Mesendoderm (in vitro differentiated cells): ENCODE measurements around the gene TTLL10.

ENCODE experiments used
- DNase-seq: peaks from one replicate; pipeline ENCODE4 v3.0.0; 2013
- H2AK5ac ChIP-seq: 2 replicates; pipeline ENCODE4 v1.6.1; 2013; ENCODE audit warnings: low read length, inconsistent platforms
- H2BK120ac ChIP-seq: 2 replicates; pipeline ENCODE4 v1.6.1; 2013; ENCODE audit warnings: low read depth, mild to moderate bottlenecking, low read length, moderate library complexity, mixed read lengths
- H2BK15ac ChIP-seq: replicated peaks from 2 replicates; pipeline ENCODE4 v1.6.1; 2013; ENCODE audit warnings: low read depth, mild to moderate bottlenecking, moderate library complexity
- H2BK5ac ChIP-seq: 2 replicates; pipeline ENCODE4 v1.6.1; 2013; ENCODE audit warnings: low read length, inconsistent platforms
- H3K18ac ChIP-seq: 2 replicates; pipeline ENCODE4 v1.6.1; 2013; ENCODE audit warnings: mild to moderate bottlenecking, low read length, mixed read lengths
- H3K23ac ChIP-seq: one replicate; pipeline ENCODE4 v1.6.1; 2013; ENCODE audit warnings: low read length
- H3K27ac ChIP-seq: 2 replicates; pipeline ENCODE4 v1.5.1; 2013; ENCODE audit warnings: low read depth, mild to moderate bottlenecking, inconsistent platforms, low read length, moderate library complexity
- H3K27me3 ChIP-seq: 2 replicates; pipeline ENCODE4 v1.6.1; 2013; ENCODE audit warnings: low read length, control low read depth, mild to moderate bottlenecking, inconsistent platforms; ENCODE audit not compliant: insufficient read depth, poor library complexity
- H3K36me3 ChIP-seq: 2 replicates; pipeline ENCODE4 v1.6.1; 2013; ENCODE audit warnings: low read length, inconsistent platforms; ENCODE audit not compliant: control insufficient read depth, insufficient read depth
- H3K4ac ChIP-seq: one replicate; pipeline ENCODE4 v1.6.1; 2013; ENCODE audit warnings: low read depth, mild to moderate bottlenecking, low read length, moderate library complexity
- H3K4me1 ChIP-seq: 2 replicates; pipeline ENCODE4 v1.6.1; 2013; ENCODE audit warnings: low read depth, low read length, inconsistent platforms; ENCODE audit not compliant: control insufficient read depth
- H3K4me2 ChIP-seq: 2 replicates; pipeline ENCODE4 v1.6.1; 2013; ENCODE audit warnings: low read length
- H3K4me3 ChIP-seq: 2 replicates; pipeline ENCODE4 v1.5.1; 2013; ENCODE audit warnings: mild to moderate bottlenecking, low read length
- H3K56ac ChIP-seq: one replicate; pipeline ENCODE4 v1.6.1; 2013; ENCODE audit warnings: low read length
- H3K79me1 ChIP-seq: 2 replicates; pipeline ENCODE4 v1.6.1; 2013; ENCODE audit warnings: low read length, inconsistent platforms
- H3K79me2 ChIP-seq: 2 replicates; pipeline ENCODE4 v1.6.1; 2013; ENCODE audit warnings: mild to moderate bottlenecking, low read length; ENCODE audit not compliant: control insufficient read depth, insufficient read depth
- H3K9ac ChIP-seq: 2 replicates; pipeline ENCODE4 v1.6.1; 2013; ENCODE audit warnings: low read length, inconsistent platforms
- H4K5ac ChIP-seq: one replicate; pipeline ENCODE4 v1.6.1; 2013; ENCODE audit warnings: low read length
- H4K8ac ChIP-seq: one replicate; pipeline ENCODE4 v1.6.1; 2013; ENCODE audit warnings: low read depth, mild to moderate bottlenecking, control low read depth, low read length, moderate library complexity
- WGBS: extraction: QIAGEN DNeasy Blood & Tissue Kit; methylation state at CpG from one replicate; pipeline ENCODE4 v1.1.7; 2013; ENCODE audit warnings: low lambda C conversion rate, missing lambda C conversion rate; ENCODE audit not compliant: insufficient coverage; ENCODE audit errors: extremely low coverage; 5-methylcytosine and 5-hydroxymethylcytosine counted together

Gene TTLL10

DNA sequence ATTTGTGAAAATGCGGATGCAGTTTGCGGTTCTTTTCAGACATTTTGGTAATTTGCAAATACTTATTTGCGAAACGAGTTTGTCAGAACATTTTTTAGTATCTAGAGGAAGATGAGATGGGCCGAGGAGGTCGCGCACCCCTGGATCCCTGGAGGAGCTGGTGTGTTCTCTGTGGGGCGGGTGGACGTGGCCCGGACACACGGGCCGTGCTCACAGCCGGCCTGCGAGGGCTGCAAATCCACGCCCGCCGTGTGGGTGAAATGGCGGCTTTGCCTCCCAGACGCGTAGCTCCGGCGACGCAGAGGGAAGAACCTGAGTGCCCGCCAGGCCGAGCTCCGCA lies 9.3 kb upstream of the TTLL10 start:
- no peak overlapping the region for H2BK15ac ChIP-seq
- H2AK5ac ChIP-seq: no peak overlapping the region
- H3K4me3 ChIP-seq: no peak overlapping the region
- H3K56ac ChIP-seq: peak overlapping the region; percentile 86
- H3K79me1 ChIP-seq: no peaks in the 10 kb centered on the region
- H3K9ac ChIP-seq: peak overlapping the region; percentile 53
- H3K23ac ChIP-seq: peak overlapping the region; percentile 80
- H3K79me2 ChIP-seq: no peaks in the 10 kb centered on the region
- H4K5ac ChIP-seq: no peak overlapping the region
- no peak overlapping the region for H2BK5ac ChIP-seq
- H3K4ac ChIP-seq: no peak overlapping the region
- H3K4me2 ChIP-seq: no peak overlapping the region
- peak overlapping the region; percentile 24 for H3K18ac ChIP-seq
- no peak overlapping the region for H4K8ac ChIP-seq
- no peaks in the 10 kb centered on the region for H3K27me3 ChIP-seq
- no peak for DNase-seq
- no peak overlapping the region for H3K27ac ChIP-seq
- H3K36me3 ChIP-seq: no peaks in the 10 kb centered on the region
- no peak overlapping the region for H2BK120ac ChIP-seq
- no CpG with 5 or more reads among the region's 26 CpGs for WGBS
- H3K4me1 ChIP-seq: peaks cover 4% of the 10 kb centered on the region

DNA sequence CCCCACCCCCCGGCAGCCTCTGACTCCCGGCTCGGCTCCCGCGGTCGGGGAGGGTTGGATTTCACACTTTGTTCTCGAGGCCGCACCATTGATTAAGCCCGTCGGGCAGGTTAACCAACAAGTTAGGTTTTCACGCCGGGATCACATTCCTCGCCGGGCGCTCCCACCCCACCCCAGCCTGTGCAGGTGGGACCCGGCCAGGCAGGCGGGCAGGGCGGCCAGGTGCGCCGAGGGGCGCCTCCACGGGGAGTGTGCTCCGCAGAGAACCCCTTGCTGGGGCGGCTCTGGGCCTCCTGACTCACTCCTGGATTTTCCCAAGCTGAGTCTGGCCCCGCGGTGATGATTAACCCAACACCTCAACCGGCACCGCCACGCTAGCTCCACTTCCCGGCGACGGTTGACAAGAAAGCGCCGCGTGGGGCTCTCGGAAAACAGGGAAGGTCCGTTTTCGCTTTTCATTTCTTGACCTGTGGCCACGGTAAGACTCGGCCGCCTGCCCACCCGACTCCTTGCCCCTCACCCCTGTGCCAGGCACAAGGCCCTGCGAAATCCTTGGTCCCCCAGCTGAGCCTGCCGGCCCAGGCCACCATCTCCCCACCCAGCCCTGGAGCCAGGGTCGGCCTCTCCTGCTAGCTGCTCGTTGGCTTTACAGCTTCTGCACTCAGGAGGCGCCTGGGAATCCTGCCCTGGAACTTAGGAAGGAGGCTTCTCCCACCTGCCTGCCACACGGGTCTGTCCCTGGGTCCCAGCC lies 8.8 kb upstream of the TTLL10 start:
- Histone ChIP-seq H3K56ac (peak overlapping the region; percentile 86), H3K4me2 (no peak overlapping the region), H3K79me1 (no peaks in the 10 kb centered on the region), H3K27me3 (no peaks in the 10 kb centered on the region), H3K4ac (no peak overlapping the region), H3K18ac (peak overlapping the region; percentile 24), H3K23ac (no peak overlapping the region), H3K79me2 (no peaks in the 10 kb centered on the region), H3K4me3 (no peak overlapping the region), H3K9ac (peak overlapping the region; percentile 53), H2BK120ac (no peak overlapping the region), H4K5ac (no peak overlapping the region), H2BK5ac (no peak overlapping the region), H3K36me3 (no peaks in the 10 kb centered on the region), H2AK5ac (no peak overlapping the region), H3K4me1 (peaks cover 4% of the 10 kb centered on the region), H2BK15ac (no peak overlapping the region), H3K27ac (no peak overlapping the region), H4K8ac (no peak overlapping the region)
- no CpG with 5 or more reads among the region's 48 CpGs for WGBS
- DNase-seq: peak; percentile 53

- no peak overlapping the region for H3K27ac ChIP-seq
- no CpG with 5 or more reads among the region's 12 CpGs for WGBS
- no peak overlapping the region for H2BK120ac ChIP-seq
Observed at GRCh38 chr1:1165485-1165884, 8.2 kb upstream of the TTLL10 start.

DNA sequence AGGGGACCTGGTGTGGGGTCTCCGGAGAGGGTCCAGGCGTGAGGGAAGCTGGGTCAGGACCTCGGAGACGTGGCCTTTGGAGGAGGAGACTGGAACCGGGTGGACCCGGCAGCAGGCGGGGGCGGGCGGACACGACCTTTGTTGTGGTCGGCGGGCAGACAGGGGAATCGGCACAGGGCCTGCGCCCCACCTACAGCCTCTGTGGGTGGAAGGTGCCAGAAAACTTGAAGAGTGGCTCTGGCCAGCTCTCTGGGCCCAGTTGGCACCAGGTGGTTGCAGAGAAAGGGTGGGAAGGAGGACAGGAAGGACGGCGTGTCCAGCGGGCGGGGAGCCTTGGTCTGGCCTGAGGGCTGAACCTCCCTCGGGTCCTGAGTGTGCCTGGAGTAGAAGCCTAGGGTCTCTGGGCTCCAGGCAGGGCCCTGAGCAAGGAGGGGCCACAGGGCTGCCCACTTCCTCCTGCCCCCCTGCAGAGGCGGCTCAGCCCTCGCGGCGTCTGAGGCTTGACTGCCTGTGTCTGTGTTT lies 7.7 kb upstream of the TTLL10 start:
- Histone ChIP-seq H3K56ac (no peak overlapping the region), H3K23ac (no peak overlapping the region), H3K4me1 (peaks cover 4% of the 10 kb centered on the region), H2BK120ac (no peak overlapping the region), H3K9ac (no peak overlapping the region), H3K79me1 (no peaks in the 10 kb centered on the region), H3K79me2 (no peaks in the 10 kb centered on the region), H3K4me3 (no peak overlapping the region), H3K18ac (no peak overlapping the region), H3K27me3 (no peaks in the 10 kb centered on the region), H2BK5ac (no peak overlapping the region), H3K36me3 (no peaks in the 10 kb centered on the region), H3K4ac (no peak overlapping the region), H4K8ac (no peak overlapping the region), H4K5ac (no peak overlapping the region), H2AK5ac (no peak overlapping the region), H3K27ac (no peak overlapping the region), H3K4me2 (no peak overlapping the region), H2BK15ac (no peak overlapping the region)
- no CpG with 5 or more reads among the region's 23 CpGs for WGBS
- no peak for DNase-seq

More at GRCh38 chr1:1165485-1165884, 8.2 kb upstream of the TTLL10 start:
- Histone ChIP-seq H3K79me2 (no peaks in the 10 kb centered on the region), H3K4me3 (no peak overlapping the region), H3K23ac (no peak overlapping the region), H3K4me2 (no peak overlapping the region), H4K8ac (no peak overlapping the region), H2BK15ac (no peak overlapping the region), H4K5ac (no peak overlapping the region), H3K79me1 (no peaks in the 10 kb centered on the region), H2BK5ac (no peak overlapping the region), H2AK5ac (no peak overlapping the region), H3K36me3 (no peaks in the 10 kb centered on the region), H3K56ac (no peak overlapping the region), H3K27me3 (no peaks in the 10 kb centered on the region), H3K4ac (no peak overlapping the region), H3K4me1 (peaks cover 4% of the 10 kb centered on the region), H3K9ac (no peak overlapping the region), H3K18ac (no peak overlapping the region)
- DNase-seq: no peak

DNA sequence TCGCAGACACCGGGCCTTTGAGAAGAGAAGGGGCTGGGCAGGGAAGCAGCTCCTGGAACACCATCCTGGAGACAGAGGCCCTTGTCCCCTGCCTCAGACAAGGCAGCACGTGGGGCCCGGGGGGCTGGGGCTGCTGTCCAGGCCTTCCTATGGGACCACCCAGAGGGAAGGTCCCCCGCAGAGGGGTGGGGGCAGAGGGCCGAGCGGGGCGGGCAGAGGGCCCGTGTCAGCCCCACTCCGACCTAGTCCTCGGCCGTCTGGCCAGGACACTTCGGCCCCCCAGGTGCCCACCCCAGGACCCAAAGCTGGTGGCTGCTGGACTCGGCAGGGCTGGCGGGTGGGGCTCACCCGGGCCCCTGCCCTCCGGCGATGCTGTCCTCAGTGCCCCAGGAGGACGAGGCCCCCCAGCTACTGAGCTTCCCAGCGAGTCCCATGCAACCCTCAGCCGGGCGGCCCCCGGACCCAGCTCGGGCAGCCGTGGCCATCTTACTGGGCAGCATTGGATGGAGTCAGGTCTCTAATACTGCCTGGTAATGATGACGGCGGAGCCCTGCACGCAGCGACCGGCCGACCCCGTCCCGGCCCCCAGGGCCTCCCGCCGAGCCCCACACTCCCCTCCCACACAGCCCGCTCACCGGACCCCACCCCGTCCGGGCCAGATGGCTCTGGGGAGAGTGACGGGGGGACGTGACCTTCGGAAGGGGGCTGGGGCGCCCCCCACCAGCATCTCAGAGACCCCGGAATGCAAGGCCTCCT lies 6.9 kb upstream of the TTLL10 start:
- no peak overlapping the region for H2AK5ac ChIP-seq
- no peak overlapping the region for H3K18ac ChIP-seq
- no peak overlapping the region for H2BK15ac ChIP-seq
- no CpG with 5 or more reads among the region's 44 CpGs for WGBS
- H3K79me1 ChIP-seq: no peaks in the 10 kb centered on the region
- no peak overlapping the region for H4K5ac ChIP-seq
- H2BK120ac ChIP-seq: no peak overlapping the region
- H3K27me3 ChIP-seq: no peaks in the 10 kb centered on the region
- H3K56ac ChIP-seq: no peak overlapping the region
- no peak overlapping the region for H3K4me3 ChIP-seq
- H3K27ac ChIP-seq: no peak overlapping the region
- DNase-seq: no peak
- no peak overlapping the region for H3K23ac ChIP-seq
- no peak overlapping the region for H3K4me2 ChIP-seq
- H3K4me1 ChIP-seq: peaks cover 4% of the 10 kb centered on the region
- H3K4ac ChIP-seq: no peak overlapping the region
- no peak overlapping the region for H2BK5ac ChIP-seq
- H4K8ac ChIP-seq: no peak overlapping the region
- H3K9ac ChIP-seq: no peak overlapping the region
- no peaks in the 10 kb centered on the region for H3K36me3 ChIP-seq
- H3K79me2 ChIP-seq: no peaks in the 10 kb centered on the region
